ENCODE results near the gene MRPL4.

Gene MRPL4

DNA sequence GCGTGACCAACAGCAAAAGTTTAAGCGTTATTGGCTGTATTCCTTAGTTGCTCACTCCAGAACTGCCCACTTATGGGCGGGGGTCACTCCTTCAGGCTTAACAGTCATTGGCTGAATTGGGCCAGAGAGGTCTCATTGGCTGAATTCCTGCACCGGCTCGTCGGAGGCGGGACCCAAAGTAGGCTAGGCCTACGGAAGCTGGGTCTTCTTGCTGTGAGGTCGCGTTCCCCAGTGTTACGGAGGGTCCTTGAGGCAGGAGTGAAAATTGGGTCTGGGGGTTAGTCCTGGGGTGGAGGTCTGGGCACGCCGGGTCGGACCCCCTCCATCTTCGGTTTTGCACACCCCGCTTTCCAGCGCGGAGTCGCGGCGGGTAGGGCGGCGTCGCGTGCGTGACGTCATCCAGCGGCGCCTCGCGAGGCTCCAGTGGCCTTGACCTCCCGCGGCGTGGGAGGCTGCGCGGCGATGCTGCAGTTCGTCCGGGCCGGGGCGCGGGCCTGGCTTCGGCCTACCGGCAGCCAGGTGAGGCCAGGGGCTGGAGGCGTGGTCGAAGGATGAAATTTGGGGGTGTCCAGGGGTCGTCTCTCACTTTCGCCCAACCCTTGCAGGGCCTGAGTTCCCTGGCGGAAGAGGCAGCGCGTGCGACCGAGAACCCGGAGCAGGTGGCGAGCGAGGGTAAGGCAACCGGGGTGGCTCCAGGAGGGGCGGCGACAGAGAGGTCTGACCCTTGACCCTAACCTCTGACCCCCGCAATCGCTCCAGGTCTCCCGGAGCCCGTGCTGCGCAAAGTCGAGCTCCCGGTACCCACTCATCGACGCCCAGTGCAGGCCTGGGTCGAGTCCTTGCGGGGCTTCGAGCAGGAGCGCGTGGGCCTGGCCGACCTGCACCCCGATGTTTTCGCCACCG is at the start of gene MRPL4:
Gene MRPL4, plus strand, starts transcription at position 423 of the 903 bp plus-strand sequence. Its CDS starts 40 bp downstream, at position 463.
- peak; percentile 91 to 93 for DNase-seq (ENCODE audit: low read depth in 2 of 2)

DNA sequence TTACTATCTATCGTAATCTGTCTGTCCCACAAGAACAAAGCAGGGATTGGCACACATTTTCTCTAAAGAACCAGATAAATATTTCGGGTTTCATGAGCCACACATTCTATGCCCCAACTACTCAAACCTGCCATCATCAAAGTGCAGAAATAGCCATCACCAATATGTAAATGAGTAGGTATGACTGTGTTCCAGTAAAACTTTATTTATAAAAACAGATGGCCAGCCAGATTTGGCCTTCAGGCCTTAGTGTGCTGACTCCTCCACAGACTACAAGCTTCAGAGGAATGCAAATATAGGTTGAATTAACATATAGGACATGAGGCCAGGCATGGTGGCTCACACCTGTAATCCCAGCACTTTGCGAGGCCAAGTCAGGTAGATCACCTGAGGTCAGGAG is 48.3 kb upstream of the MRPL4 start:
- no peak for DNase-seq (ENCODE audit: low read depth in 2 of 2)

DNA sequence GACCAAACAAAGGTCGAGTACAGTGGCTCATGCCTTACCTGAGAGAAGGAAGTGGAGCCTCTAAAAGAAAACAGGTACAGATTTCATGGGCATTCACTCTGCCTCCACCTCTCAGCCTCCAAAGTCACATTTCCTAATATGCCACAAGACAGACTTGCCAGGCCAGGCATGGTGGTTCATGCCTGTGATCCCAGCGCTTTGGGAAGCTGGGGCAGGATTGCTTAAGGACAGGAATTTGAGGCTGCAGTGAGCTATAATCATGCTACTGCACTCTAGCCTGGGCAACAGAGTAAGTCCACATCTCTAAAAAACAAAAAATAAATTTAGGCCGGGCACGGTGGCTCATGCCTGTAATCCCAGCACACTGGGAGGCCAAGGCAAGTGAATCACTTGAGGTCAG is 46.4 kb upstream of the MRPL4 start:
- DNase-seq (ENCODE audit: low read depth in 2 of 2) = no peak

DNA sequence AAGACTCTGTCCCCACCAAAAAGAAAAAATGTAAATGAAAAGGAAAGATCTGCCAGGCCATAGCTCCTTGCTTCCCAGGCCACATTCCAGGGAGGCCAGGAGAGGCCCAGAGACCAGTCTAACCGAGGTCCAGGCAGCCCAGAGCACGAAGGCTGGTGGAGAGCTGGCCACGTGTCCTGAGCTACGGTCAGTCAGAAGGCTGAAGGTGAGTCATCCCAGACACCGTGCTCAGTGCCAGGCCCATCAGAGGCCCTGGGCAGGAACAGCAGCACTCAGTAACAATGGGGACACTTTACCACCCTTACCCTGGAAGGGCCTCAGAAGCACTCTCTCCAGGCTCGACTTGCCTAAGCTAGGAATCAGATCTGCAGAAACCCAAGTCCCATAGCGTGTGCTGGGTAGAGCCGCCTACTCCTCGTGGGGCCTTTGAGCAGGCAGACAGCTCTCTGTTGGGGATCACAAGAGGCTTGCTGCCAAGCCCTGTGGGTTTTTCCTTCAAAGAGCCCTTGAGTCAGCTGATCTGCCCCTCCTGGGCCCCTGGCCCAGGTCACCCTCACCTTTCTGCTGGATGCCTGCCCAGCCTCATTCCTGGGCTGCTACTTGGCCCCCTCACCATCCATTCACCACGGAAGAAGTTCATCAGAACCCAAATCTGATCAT is 45.7 kb upstream of the MRPL4 start:
- DNase-seq (ENCODE audit: low read depth in 2 of 2) = no peak

DNA sequence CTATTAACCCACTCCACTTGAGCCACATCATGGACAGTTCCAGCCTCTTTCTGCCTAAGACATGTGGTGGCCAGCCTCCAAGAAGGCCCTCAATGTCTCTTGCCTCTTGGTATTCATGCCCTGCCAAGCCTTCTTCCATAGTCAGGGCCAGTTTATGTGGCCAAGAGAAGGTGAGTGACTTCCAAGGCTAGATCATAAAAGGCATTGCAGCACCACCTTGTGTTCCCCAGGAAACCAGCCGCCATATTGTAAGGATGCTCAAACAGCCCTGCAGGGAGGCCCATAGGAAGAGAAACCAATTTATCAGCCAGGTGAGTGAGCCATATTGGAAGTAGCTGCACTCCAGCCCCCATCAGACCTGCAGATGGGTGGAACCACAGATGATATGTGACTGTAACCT is 45.0 kb upstream of the MRPL4 start:
- no peak for DNase-seq (ENCODE audit: low read depth in 2 of 2)

DNA sequence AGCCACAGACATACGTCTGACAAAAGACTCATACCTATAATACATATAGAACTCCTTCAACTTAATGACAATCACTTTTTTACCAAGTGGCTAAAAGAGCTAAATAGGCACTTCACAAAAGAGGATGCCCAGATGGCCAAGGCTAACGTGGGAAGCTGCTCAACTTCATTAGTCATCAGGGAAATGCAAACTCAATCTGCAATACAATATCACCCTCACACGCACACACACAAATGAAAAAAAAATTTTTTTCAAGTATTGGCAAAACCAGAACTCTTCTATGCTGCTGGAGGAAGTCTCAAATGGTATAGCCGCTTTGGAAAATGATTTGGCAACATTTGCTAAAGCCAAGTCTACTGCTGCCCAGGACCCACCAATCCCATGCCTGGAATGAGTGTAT is 42.7 kb upstream of the MRPL4 start:
- no peak for DNase-seq (ENCODE audit: low read depth in 2 of 2)

DNA sequence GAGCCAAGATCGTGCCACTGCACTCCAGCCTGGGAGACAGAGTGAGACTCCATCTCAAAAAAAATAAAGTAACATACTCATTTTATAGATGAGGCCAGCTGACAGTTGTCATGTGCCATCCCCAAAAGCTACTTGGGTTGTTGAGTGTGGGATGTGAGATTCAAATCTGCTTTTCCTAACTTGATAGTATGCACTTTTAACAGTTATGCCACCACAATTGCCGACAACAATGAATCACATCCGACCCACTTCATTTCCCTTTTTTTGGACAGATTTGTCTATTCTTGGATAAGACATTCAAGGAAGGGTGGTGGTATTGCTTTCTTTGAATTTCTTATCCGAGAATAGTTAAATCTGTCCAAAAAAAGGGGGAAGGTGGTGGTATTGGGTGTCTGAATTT is 41.0 kb upstream of the MRPL4 start:
- no peak for DNase-seq (ENCODE audit: low read depth in 2 of 2)

DNA sequence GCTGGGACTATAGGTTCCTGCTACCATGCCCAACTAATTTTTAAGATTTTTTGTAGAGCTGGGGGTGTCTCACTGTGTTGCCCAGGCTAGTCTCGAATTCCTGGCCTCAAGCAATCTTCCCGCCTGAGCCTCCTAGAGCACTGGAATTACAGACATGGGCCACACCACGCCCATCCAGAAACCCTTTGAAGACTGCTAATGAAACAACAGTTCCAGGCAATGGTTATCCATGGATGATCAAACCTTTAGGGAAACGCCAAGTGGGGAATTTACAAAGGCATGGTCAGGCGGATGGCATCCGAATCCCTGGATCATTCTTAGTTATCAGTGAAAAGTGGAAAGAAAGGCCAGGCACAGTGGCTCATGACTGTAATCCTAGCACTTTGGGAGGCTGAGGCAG is 40.3 kb upstream of the MRPL4 start:
- no peak for DNase-seq (ENCODE audit: low read depth in 2 of 2)

DNA sequence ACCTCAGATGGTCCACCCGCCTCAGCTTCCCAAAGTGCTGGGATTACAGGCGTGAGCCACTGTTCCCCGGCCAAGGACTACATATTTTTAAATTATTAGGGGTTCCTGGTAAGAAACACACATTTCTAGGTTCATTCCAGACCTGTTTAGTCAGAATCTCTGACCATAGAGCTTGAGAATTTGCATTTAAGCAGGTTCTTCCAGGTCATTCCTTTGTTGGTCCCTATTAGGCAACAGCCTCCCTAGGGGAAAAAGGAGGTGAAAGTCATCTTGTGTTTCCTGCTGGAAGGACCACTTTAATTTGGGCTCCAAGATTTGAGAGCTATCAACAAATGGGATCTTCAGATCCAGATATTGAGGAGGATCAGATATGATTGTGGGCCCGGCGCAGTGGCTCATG is 37.2 kb upstream of the MRPL4 start:
- DNase-seq (ENCODE audit: low read depth in 2 of 2) = no peak

DNA sequence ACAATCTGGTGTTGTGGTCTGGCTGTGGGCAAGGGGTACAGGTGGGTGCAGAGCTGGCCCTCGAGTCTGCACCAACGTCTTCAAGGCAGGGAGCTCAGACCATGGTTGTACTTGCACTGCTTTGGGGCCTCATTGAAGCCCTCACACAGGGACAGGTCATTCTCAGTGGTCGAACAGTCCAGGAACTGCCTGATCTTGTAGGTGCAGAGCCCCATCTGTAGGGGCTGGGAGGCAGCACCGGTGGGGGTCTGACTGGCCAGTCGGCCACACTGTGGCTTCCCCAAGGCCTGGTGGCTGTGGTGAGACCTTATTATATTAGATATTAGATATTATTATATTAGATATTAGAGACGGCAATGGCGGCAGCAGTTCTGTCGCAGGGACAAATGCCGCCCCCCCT is 34.9 kb upstream of the MRPL4 start:
- DNase-seq (ENCODE audit: low read depth in 2 of 2) = no peak

DNA sequence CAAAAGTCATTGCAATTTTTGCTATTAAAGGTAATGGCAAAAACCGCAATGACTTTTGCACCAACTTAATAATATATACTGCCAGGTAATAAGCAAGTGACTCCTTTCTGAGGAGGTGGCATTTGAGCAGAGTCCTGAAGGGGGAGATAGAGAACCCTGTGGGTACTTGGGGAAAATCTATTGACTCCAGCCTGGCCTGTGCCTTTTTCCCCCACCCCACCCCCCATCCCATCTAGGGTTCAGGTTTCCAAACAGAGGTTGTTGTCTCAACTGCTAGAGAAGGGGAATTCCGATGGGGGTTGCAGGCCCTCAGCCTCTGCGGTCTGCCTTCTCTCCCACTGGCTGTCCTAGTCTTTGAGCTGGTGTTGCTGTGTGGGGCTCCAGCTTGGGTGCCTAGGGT is 32.3 kb upstream of the MRPL4 start:
- no peak for DNase-seq (ENCODE audit: low read depth in 2 of 2)

DNA sequence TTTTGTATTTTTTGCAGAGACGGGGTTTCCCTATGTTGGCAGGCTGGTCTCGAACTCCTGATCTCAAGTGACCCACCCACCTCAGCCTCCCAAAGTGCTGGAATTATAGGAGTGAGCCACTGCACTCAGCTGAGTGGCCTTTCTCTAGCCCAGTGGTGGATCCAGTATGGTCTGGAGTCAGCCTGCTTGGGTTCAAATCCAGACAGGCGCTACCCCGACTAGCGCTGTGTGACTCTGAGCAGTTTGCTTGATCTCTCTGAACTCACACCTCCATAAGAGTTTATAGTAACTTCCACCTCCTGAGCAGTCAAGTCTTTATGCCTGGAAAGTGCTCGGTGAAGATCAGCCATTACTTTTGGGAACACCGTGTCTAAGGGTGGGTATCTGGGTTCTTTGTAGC is 31.3 kb upstream of the MRPL4 start:
- DNase-seq (ENCODE audit: low read depth in 2 of 2) = no peak

DNA sequence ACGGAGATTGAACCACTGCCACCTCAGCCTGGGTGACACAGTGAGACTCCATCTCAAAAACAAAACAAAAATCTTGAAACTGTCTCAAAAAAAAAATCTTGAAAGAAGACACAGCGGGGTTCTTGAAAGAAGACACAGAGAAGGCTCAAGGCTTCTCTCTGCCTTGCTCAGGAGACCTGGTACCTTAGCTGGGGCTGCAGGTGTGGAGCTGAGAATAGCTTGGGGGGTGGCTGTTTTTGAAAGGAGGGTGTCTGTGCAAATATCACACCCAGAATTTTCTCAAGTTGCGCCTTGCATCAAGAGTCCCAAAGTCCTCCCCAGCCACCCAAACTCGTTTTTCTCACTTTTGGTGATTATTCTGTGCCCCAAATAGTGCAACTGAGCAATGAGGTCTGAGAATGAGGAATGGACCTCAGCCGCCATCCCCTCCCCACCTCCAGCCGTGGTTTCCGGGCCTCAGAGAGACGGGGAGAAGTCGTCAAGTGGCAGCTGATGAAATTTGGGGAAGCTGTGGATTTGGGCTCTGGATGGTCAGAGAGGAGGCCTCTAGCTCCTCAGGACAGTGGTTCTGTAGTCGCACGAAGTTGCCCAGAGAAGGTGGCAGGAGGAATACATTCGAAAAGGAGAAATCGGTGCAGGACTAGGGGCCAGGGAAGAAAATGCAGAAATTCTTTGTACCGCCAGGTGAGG is 29.7 kb upstream of the MRPL4 start:
- no peak for DNase-seq (ENCODE audit: low read depth in 2 of 2)

DNA sequence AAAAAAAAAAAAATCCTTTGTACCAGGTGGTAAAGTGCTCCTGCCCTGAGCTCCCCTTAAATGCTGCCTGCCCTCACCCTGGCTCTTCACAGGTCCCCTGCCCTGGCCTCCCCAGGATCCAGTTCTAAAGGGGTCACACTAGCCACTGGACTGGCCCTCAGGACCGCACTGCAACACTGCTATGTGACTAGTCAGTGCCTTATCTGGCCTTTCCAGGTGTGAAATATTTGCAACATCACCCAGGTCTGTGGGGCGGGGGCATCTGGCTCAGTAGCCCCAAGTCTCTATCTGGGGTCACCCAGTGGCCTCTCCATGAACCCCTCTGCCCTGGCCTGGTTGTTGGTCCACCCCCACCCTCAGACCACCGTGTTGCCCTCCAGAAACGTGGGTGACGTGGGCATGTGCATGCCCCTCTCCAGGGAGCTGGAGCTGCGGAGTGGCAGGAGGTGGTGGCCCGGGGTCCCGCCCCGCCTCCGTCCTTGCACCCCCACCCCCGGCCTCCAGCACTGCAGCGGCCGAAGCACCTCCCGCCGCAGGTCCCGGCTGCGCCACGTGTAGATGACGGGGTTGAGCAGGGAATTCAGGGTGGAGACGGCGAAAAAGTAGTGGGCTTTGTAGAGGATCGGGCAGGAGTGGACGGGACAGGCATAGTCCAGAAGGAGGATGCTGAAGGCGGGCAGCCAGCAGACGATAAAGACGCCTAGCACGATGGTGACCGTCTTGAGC is 28.4 kb upstream of the MRPL4 start:
- no peak for DNase-seq (ENCODE audit: low read depth in 2 of 2)

DNA sequence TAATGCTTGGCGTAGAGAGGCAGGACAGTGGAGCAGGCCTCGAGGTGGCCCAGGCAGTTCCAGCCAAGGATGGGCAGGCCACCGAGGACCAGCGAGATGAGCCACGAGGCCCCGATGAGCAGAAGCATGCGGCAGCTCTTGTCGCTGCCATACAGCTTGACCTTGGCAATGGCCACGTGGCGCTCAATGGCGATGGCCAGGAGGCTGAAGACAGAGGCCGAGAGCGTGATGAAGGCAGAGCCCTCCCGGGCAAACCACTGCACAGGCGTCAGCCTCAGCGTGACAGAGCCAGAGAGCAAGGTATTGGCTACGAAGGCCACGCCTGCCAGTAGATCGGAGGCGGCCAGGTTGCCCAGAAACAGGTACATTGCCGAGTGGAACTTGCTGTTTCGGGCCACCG is 27.7 kb upstream of the MRPL4 start:
- DNase-seq (ENCODE audit: low read depth in 2 of 2) = no peak

DNA sequence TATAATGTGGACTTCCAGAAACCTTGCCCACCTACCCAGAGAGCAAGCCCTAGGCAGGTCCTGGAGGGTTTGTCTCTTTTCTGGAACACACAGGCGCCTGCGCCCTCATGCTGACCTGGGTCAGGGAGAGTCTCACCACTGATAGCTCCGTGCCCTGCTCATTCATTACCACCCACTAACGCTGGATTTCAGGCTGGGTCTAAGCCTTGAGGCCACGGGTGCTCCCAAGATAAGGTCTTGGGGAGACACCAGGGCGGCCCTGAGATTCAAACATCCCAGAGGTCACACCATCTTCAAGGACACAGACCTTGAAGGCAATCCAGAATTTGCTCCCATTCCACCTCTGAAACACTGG is 26.0 kb upstream of the MRPL4 start:
- no peak for DNase-seq (ENCODE audit: low read depth in 2 of 2)

DNA sequence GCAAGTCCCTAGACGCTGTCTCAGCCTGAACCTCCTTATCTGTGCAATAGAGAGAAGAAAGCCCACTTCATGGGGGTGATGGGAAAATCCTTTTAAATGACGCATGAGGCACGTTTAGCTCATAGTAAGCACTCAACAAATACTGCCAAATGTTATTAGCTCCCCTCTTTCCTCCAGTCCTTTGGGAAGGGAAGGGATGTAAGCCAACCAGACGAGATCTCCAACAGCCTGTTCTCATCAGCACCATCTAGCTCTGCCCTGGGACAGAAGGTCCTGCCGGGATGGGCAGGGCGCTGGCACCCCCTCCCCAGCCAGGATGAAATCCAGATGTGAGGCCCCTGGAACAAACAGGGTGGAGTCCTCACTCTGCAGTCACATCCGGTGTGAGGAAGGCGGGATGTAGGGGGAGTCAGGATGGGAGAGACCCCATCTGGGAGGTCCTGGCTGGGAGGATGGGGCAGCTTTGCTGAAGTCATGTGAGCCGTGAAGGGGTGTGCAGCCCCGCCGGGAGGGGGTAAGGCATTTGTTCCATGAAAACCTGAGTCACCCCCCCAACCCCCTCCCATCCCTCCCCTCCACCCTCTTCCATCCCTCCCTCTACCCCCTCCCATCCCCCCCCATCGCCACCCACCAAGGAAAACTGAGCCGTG is 25.5 kb upstream of the MRPL4 start:
- no peak for DNase-seq (ENCODE audit: low read depth in 2 of 2)

DNA sequence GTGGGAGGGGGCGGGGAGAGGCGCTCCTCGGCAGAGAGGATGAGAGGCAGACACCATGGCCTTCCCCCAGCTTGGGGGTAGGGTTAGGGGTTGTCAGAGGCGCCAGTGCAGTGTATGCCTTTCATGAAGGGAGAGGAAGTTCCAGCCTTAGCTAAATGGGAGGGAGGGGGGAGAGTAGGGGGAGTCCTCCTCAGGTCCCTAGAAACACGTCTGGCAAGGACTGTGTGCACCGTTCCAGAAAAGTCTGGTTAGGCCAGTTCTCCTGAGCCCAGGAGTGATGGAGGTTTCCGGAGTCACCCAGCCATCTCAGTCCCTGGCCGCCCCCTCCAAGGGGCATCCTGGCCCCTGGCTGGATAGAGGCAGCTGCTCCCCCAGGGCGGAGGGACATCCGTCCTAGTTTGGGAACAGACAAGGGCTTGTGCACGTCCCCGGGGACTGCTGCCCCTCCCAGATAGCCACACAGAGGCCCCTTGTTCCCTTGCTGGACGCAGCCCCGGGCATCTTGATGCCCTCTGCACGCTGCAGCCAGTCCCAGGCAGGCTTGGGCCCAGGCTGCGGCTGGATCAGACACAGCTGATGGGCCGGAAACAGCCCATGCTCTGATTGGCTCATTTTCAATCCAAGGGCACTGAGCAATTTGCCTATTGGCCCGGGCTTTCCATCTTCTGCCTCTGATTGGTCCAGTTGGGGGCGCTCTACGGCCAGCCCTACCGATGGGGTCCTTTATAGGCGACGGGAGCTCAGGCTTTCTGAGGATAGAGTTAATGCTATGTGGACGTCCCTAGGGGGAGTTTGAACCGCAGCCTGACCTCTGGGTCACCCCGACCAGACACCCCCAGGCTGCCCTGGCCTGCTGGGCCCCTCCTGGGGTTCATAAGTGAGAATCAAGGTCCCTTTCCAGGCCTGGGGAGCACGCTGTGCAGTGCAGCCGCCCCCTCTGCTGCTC is 24.7 kb upstream of the MRPL4 start:
- DNase-seq (ENCODE audit: low read depth in 2 of 2) = no peak

DNA sequence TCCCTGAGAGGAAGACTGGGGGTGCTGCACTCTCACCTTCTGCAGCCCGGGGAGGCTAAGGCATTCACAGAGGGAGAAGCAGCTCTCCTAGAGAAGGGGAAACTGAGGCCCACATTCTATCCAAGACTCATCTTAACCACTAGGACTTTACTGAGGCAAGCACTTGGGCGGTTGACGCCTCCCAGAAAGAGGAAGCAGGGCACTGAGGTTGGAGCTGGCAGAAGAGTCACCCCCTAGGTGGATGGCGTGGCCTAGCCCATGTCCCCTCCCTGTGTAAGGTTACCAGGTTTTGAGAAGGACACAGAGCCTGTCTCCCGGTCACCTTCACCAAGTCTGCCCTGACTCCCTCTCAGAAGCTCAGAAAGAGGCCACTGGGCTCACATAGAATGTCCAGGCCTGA is 23.6 kb upstream of the MRPL4 start:
- no peak for DNase-seq (ENCODE audit: low read depth in 2 of 2)

DNA sequence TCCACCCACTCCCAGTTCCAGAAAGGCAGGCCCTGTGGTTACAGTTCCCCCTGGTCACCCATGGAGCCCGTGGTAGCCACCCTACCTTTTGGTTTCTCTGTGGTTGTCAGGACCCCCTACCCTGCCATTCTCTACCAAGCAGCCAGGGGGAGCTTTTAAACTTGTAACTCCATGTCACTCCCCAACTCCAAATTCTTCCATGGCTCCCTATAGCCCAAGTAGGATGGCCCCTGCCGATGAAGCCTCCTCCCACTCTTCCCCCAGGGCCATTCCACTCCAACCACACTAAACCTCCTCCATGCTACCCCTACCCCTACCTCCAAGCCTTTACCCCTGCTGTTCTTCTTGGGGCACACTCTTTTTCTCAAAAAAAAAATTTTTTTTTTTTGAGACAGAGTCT is 23.1 kb upstream of the MRPL4 start:
- DNase-seq (ENCODE audit: low read depth in 2 of 2) = no peak
